T-helper 1 cell (primary cell): ENCODE measurements around the gene SAG.
"Not testable (repeated sequence)": the region's sequence is repeated elsewhere in the genome, so short reads cannot be mapped to it uniquely, and the experiment has no call there.

ENCODE experiments used
- DNase-seq, 5 donors: peaks; one replicate each; pipeline ENCODE4 v3.0.0-alpha.2; 2012 to 2020

Gene SAG

DNA sequence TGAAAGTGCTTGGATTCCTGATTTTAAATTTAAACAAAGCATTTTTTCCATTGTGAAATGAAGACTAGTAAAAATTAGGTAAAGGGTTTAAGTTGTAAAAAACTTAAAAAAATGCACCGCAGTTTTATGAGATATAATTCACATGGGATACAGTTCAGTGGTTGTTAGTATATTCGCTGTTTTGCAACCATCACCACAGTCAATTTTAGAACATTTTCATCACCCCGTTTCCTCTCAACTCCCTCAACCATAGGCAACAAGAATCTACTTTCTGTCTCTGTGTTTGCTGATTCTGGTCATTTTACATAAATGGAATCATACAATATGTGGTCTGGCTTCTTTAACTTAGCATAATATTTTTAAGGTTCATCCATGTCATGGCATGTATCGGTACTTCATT, 50.7 kb downstream of the SAG start:
- DNase-seq: no peak

GRCh38 chr2:233358947-233359346, 51.3 kb downstream of the SAG start:
- DNase-seq: no peak

DNA sequence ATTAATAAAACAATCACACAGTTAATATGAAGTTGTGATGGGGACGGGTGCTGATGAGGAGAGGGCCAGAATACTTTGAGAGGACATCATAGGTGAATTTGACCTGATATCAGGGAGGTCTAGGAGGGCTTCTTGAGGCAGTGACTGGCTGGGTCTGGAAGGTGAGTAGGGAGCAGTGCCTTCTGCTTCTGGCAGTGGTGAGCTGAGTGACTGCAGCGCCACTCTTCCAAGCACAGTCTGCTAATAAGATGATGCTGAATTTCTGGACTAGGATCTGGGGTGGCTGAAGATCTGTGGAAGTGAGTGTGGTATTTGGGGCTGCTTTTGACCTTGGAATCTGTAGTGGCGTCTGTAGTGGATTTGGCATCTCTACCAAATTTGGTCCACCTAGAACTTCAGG, 52.2 kb downstream of the SAG start:
- no peak for DNase-seq

GRCh38 chr2:233360771-233361176, 53.2 kb downstream of the SAG start:
- DNase-seq: no peak

GRCh38 chr2:233361297-233361696, 53.7 kb downstream of the SAG start:
- DNase-seq: no peak

DNA sequence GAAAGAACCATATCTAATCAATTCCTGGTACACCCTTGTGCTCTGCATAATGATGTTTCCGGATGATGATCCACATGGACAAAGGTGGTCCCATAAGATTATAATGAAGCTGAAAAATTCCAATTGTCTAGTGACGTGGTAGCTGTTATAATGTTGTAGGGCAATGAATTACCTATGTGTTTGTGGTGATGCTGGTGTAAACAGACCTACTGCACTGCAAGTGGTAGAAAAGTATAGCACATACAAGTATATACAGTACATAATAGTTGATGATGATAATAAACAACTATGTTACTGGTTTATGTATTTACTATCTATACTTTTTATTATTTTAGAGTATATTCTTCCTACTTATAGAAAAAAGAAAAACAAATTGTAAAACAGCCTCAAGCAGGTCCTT, 55.1 kb downstream of the SAG start:
- DNase-seq: no peak

- no peak for DNase-seq
Observed at GRCh38 chr2:233363744-233364235, 56.2 kb downstream of the SAG start.

- DNase-seq: no peak
Observed at GRCh38 chr2:233365861-233366520, 58.4 kb downstream of the SAG start.

- no peak for DNase-seq
Observed at GRCh38 chr2:233367586-233367985, 60.0 kb downstream of the SAG start.

GRCh38 chr2:233368756-233369155, 61.1 kb downstream of the SAG start:
- DNase-seq: no peak

- DNase-seq: no peak
Observed at GRCh38 chr2:233369462-233369861, 61.8 kb downstream of the SAG start.

DNA sequence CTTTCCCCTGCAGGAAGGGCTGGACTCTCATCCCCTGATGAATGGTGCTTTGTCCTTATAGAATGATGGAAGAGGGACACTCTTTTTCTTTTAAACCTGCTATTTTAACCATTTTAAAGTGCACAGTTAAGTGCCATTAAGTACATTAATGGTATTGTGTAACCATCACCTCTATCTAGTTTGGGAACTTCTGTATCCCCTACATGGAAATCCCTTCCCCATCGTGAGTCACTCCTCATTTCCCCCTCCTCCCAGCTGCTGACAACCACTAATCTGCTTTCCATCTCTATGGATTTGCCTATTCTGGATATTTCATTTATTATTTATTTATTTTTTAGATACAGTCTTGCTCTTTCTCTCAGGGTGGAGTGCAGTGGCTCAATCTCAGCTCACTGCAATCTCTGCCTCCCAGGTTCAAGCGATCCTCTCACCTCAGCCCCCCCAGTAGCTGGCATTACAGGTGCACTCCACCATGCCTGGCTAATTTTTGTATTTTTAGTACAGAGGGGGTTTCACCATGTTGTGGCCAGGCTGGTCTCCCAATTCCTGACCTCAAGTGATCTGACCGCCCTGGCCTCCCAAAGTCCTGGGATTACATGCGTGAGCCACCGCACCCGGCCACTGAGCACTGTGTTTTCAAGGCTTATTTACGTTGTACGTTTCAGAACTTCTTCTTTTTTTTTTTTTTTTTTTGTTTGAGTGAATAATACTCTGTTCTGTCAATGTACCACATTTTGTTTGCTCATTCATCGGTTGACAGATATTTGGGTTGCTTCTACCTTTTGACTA, 62.5 kb downstream of the SAG start:
- no peak for DNase-seq

DNA sequence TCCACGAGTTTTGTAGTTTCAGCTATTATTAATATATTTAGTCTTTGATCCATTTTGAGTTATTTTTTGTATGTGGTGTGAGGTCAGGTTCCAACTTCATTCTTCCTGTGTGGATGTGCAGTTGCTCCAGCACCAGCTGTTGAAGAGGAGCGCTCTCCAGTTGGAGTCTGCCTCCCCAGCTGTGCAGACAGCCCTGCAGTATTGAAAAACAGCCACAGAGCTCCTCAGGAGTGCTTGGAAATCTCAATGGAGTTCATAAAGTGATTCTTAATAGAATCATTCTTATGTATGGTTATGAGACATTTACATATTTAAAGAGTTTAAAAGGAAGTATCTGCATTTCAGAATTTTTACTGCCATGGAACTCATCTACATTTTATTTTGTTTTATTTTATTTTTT, 64.0 kb downstream of the SAG start:
- DNase-seq: no peak

- no peak for DNase-seq
Observed at GRCh38 chr2:233372855-233373254, 65.2 kb downstream of the SAG start.

DNA sequence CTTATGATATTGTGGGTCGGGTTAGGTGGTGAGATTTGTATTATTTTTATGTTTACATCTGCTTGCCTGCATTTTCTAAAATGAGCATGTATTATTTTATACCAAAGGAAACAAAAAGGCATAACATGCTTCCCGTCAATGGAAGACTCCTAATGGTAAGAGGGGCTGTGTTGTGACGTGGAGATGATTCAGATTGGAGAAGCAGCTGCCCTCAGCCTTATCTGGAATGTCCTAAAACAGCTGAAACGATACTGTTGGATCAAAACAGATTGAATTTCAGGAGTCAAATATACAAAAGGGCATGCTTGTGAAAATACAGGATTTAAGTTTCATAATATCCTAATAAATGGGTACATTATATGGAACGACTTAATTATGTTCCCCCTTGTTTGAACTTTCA, 65.7 kb downstream of the SAG start:
- DNase-seq: no peak

DNA sequence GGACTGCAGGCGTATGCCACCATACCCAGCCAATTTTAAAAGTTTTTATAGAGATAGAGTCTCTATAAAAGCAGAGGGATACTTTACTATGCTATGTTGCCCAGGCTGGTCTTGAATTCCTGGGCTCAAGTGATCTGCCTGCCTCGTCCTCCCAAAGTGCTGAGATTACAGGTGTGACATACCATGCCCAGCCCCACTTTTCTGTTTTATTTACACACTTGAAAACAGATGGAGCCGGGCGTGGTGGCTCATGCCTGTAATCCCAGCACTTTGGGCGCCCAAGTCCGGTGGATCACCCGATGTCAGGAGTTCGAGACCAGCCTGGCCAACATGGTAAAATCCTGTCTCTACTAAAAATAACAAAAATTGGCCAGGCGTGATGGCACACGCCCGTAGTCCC, 67.2 kb downstream of the SAG start:
- not testable (repeated sequence) for DNase-seq

- no peak for DNase-seq
Observed at GRCh38 chr2:233375490-233376314, 68.1 kb downstream of the SAG start.

- no peak for DNase-seq
Observed at GRCh38 chr2:233379034-233379433, 71.4 kb downstream of the SAG start.

- DNase-seq: no peak
Observed at GRCh38 chr2:233379441-233379840, 71.8 kb downstream of the SAG start.

GRCh38 chr2:233380132-233380895, 72.7 kb downstream of the SAG start:
- DNase-seq: no peak

GRCh38 chr2:233380995-233381637, 73.5 kb downstream of the SAG start:
- no peak for DNase-seq

DNA sequence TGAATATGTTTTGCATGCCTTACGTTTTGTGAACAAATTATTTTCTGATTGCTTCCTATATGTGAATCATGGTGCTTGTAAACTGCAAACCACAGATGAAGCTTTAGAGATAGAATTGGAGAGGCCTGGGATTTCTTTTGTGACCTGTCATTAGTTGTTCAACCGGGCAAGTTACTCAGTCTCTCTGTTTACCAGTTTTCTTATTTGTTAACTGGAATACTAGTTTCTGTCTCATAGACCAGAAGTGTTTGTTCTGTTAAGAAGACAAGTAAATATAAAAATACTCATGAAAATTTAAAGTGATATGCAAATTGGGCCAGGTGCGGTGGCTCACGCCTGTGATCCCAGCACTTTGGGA, 74.0 kb downstream of the SAG start:
- no peak for DNase-seq
